ENCODE results near the gene SLC16A4. TPM values are rescaled to one million over a fixed set of nuclear protein-coding genes. Genes with fewer than 3 reads are reported as not detected.

SLC16A4 gene
- total RNA-seq, 1 experiment from 2014 or later: 0.28 TPM

DNA sequence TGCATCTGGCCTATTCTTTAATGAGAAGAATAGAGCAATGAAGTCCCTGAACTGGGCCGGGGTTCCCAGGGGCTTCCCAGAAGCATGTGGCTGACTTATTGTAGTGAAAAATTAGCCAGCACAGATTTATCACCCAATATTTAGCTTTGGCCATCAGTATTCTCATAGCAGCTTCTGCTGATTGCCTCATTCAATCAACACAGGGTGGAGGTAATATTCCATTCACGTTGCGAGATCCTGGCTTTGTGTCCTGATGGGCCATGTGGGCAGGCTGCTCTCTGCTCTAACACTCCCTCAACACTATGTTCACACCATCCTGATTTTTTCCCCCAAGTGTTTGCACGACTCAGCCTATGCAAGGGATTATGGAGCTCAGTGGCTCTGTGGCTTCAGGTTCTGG is 38.1 kb upstream of the SLC16A4 start (continued):
- TF ChIP-seq ZNF396 (CRISPR knock-in tag; IDR thresholded peaks at IDR 0.05; ENCODE audit: borderline replicate concordance) (no peak), SP1 (CRISPR knock-in tag; conservative IDR thresholded peaks at IDR 0.05) (no peak)

DNA sequence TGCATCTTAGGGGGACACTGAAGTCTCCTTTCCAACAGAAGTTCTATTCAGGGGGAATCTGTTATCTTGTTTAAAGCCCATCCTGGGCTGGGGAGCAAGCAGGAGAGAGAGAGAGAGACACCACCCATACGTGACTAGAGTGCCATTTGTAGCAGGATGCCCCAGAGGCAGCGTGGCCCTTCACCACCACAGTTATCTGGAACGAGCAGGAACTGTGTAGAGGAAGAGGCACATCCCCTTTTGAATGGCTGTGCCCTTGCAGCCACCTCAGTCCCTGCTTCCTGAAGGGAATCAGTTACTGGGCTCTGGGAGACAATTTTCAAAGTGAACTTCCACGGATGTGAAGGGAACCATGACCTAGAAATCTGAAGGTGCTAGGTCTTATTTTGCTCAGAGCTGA is 36.0 kb upstream of the SLC16A4 start:
- DNase-seq (ENCODE audit: low spot score) (no peak), ATAC-seq (no peak)
- H3K27ac Mint-ChIP-seq: no peak overlapping the region
- peaks cover 4% of the 10 kb centered on the region for H3K9me3 Mint-ChIP-seq
- ChIA-PET POLR2A (no interaction called here), CTCF (no interaction called here)
- H3K4me3 Mint-ChIP-seq: no peak overlapping the region
- H3K27me3 Mint-ChIP-seq (ENCODE audit: low read depth): no peaks in the 10 kb centered on the region
- H3K4me1 Mint-ChIP-seq: peaks cover 13% of the 10 kb centered on the region
- H3K36me3 Mint-ChIP-seq: peaks cover 2% of the 10 kb centered on the region; the same call in 1 of the 2 replicates
- TF ChIP-seq, protein P1, sequence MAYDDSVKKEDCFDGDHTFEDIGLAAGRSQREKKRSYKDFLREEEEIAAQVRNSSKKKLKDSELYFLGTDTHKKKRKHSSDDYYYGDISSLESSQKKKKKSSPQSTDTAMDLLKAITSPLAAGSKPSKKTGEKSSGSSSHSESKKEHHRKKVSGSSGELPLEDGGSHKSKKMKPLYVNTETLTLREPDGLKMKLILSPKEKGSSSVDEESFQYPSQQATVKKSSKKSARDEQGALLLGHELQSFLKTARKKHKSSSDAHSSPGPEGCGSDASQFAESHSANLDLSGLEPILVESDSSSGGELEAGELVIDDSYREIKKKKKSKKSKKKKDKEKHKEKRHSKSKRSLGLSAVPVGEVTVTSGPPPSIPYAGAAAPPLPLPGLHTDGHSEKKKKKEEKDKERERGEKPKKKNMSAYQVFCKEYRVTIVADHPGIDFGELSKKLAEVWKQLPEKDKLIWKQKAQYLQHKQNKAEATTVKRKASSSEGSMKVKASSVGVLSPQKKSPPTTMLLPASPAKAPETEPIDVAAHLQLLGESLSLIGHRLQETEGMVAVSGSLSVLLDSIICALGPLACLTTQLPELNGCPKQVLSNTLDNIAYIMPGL (CRISPR knock-in tag; IDR thresholded peaks at IDR 0.05): no peak
- TF ChIP-seq ESRRA (CRISPR knock-in tag; IDR thresholded peaks at IDR 0.05; ENCODE audit: borderline replicate concordance) (no peak), NR1H2 (CRISPR knock-in tag; IDR thresholded peaks at IDR 0.05) (no peak), NR3C1 (CRISPR knock-in tag; conservative IDR thresholded peaks at IDR 0.05; ENCODE audit: low read depth) (no peak), GRHL2 (CRISPR knock-in tag; IDR thresholded peaks at IDR 0.05; ENCODE audit: insufficient replicate concordance, severe bottlenecking) (no peak), EMX1 (CRISPR knock-in tag; IDR thresholded peaks at IDR 0.05) (no peak), PRRX2 (CRISPR knock-in tag; IDR thresholded peaks at IDR 0.05) (no peak), ZNF423 (CRISPR knock-in tag; IDR thresholded peaks at IDR 0.05) (no peak), ZNF232 (CRISPR knock-in tag; IDR thresholded peaks at IDR 0.05) (no peak), OVOL2 (CRISPR knock-in tag; IDR thresholded peaks at IDR 0.05; ENCODE audit: borderline replicate concordance) (no peak)
- TF ChIP-seq, protein P2, sequence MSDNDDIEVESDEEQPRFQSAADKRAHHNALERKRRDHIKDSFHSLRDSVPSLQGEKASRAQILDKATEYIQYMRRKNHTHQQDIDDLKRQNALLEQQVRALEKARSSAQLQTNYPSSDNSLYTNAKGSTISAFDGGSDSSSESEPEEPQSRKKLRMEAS (CRISPR knock-in tag; IDR thresholded peaks at IDR 0.05): no peak
- TF ChIP-seq, protein P3, sequence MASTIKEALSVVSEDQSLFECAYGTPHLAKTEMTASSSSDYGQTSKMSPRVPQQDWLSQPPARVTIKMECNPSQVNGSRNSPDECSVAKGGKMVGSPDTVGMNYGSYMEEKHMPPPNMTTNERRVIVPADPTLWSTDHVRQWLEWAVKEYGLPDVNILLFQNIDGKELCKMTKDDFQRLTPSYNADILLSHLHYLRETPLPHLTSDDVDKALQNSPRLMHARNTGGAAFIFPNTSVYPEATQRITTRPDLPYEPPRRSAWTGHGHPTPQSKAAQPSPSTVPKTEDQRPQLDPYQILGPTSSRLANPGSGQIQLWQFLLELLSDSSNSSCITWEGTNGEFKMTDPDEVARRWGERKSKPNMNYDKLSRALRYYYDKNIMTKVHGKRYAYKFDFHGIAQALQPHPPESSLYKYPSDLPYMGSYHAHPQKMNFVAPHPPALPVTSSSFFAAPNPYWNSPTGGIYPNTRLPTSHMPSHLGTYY (CRISPR knock-in tag; IDR thresholded peaks at IDR 0.05): no peak
- TF ChIP-seq, protein P4, sequence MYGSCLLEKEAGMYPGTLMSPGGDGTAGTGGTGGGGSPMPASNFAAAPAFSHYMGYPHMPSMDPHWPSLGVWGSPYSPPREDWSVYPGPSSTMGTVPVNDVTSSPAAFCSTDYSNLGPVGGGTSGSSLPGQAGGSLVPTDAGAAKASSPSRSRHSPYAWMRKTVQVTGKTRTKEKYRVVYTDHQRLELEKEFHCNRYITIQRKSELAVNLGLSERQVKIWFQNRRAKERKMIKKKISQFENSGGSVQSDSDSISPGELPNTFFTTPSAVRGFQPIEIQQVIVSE (CRISPR knock-in tag; IDR thresholded peaks at IDR 0.05; ENCODE audit: borderline replicate concordance): no peak
- TF ChIP-seq, protein P5, sequence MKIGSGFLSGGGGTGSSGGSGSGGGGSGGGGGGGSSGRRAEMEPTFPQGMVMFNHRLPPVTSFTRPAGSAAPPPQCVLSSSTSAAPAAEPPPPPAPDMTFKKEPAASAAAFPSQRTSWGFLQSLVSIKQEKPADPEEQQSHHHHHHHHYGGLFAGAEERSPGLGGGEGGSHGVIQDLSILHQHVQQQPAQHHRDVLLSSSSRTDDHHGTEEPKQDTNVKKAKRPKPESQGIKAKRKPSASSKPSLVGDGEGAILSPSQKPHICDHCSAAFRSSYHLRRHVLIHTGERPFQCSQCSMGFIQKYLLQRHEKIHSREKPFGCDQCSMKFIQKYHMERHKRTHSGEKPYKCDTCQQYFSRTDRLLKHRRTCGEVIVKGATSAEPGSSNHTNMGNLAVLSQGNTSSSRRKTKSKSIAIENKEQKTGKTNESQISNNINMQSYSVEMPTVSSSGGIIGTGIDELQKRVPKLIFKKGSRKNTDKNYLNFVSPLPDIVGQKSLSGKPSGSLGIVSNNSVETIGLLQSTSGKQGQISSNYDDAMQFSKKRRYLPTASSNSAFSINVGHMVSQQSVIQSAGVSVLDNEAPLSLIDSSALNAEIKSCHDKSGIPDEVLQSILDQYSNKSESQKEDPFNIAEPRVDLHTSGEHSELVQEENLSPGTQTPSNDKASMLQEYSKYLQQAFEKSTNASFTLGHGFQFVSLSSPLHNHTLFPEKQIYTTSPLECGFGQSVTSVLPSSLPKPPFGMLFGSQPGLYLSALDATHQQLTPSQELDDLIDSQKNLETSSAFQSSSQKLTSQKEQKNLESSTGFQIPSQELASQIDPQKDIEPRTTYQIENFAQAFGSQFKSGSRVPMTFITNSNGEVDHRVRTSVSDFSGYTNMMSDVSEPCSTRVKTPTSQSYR (CRISPR knock-in tag; IDR thresholded peaks at IDR 0.05): no peak
- TF ChIP-seq, protein P6, sequence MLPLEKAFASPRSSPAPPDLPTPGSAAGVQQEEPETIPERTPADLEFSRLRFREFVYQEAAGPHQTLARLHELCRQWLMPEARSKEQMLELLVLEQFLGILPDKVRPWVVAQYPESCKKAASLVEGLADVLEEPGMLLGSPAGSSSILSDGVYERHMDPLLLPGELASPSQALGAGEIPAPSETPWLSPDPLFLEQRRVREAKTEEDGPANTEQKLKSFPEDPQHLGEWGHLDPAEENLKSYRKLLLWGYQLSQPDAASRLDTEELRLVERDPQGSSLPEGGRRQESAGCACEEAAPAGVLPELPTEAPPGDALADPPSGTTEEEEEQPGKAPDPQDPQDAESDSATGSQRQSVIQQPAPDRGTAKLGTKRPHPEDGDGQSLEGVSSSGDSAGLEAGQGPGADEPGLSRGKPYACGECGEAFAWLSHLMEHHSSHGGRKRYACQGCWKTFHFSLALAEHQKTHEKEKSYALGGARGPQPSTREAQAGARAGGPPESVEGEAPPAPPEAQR (CRISPR knock-in tag; IDR thresholded peaks at IDR 0.05): no peak
- TF ChIP-seq, protein P7, sequence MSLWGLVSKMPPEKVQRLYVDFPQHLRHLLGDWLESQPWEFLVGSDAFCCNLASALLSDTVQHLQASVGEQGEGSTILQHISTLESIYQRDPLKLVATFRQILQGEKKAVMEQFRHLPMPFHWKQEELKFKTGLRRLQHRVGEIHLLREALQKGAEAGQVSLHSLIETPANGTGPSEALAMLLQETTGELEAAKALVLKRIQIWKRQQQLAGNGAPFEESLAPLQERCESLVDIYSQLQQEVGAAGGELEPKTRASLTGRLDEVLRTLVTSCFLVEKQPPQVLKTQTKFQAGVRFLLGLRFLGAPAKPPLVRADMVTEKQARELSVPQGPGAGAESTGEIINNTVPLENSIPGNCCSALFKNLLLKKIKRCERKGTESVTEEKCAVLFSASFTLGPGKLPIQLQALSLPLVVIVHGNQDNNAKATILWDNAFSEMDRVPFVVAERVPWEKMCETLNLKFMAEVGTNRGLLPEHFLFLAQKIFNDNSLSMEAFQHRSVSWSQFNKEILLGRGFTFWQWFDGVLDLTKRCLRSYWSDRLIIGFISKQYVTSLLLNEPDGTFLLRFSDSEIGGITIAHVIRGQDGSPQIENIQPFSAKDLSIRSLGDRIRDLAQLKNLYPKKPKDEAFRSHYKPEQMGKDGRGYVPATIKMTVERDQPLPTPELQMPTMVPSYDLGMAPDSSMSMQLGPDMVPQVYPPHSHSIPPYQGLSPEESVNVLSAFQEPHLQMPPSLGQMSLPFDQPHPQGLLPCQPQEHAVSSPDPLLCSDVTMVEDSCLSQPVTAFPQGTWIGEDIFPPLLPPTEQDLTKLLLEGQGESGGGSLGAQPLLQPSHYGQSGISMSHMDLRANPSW (CRISPR knock-in tag; conservative IDR thresholded peaks at IDR 0.05; ENCODE audit: low read depth): no peak
- TF ChIP-seq, protein P8, sequence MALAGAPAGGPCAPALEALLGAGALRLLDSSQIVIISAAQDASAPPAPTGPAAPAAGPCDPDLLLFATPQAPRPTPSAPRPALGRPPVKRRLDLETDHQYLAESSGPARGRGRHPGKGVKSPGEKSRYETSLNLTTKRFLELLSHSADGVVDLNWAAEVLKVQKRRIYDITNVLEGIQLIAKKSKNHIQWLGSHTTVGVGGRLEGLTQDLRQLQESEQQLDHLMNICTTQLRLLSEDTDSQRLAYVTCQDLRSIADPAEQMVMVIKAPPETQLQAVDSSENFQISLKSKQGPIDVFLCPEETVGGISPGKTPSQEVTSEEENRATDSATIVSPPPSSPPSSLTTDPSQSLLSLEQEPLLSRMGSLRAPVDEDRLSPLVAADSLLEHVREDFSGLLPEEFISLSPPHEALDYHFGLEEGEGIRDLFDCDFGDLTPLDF (CRISPR knock-in tag; IDR thresholded peaks at IDR 0.05): no peak
- TF ChIP-seq, protein P9, sequence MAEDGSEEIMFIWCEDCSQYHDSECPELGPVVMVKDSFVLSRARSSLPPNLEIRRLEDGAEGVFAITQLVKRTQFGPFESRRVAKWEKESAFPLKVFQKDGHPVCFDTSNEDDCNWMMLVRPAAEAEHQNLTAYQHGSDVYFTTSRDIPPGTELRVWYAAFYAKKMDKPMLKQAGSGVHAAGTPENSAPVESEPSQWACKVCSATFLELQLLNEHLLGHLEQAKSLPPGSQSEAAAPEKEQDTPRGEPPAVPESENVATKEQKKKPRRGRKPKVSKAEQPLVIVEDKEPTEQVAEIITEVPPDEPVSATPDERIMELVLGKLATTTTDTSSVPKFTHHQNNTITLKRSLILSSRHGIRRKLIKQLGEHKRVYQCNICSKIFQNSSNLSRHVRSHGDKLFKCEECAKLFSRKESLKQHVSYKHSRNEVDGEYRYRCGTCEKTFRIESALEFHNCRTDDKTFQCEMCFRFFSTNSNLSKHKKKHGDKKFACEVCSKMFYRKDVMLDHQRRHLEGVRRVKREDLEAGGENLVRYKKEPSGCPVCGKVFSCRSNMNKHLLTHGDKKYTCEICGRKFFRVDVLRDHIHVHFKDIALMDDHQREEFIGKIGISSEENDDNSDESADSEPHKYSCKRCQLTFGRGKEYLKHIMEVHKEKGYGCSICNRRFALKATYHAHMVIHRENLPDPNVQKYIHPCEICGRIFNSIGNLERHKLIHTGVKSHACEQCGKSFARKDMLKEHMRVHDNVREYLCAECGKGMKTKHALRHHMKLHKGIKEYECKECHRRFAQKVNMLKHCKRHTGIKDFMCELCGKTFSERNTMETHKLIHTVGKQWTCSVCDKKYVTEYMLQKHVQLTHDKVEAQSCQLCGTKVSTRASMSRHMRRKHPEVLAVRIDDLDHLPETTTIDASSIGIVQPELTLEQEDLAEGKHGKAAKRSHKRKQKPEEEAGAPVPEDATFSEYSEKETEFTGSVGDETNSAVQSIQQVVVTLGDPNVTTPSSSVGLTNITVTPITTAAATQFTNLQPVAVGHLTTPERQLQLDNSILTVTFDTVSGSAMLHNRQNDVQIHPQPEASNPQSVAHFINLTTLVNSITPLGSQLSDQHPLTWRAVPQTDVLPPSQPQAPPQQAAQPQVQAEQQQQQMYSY (CRISPR knock-in tag; IDR thresholded peaks at IDR 0.05): no peak
